Gastroesophageal sphincter (tissue), 4 donors: ENCODE measurements around the gene PDLIM4. TPM values are rescaled to one million over a fixed set of nuclear protein-coding genes. Genes with fewer than 3 reads are reported as not detected.

ENCODE experiments used
- ATAC-seq: fragments of 150-250 bp; one replicate; pipeline ENCODE4 v1.9.1; 2016; ENCODE audit warnings: mild to moderate bottlenecking, moderate library complexity
- H3K27ac ChIP-seq, 4 donors: fragments of 200-600 bp; sonication (generic) in 3 of 4; 1 replicate in 3 of 4; 2 replicates in 1 of 4; pipeline ENCODE4 v1.5.1; 2016 to 2019
- H3K27me3 ChIP-seq: fragments of 200-600 bp; sonication (generic); one replicate; pipeline ENCODE4 v1.5.1; 2019
- H3K36me3 ChIP-seq, 2 donors: fragments of 200-600 bp; sonication (generic); one replicate each; pipeline ENCODE4 v1.5.1; 2019; ENCODE audit warnings: control low read depth in 1 of 2
- H3K4me1 ChIP-seq, 3 donors: fragments of 200-600 bp; sonication (generic); 1 replicate in 2 of 3; 2 replicates in 1 of 3; pipeline ENCODE4 v1.5.1; 2016 to 2019; ENCODE audit warnings: control low read depth in 2 of 3
- H3K4me3 ChIP-seq, 2 donors: fragments of 200-600 bp; sonication (generic); one replicate each; pipeline ENCODE4 v1.5.1; 2019; ENCODE audit warnings: mild to moderate bottlenecking in 1 of 2, moderate library complexity in 1 of 2
- H3K9me3 ChIP-seq, 3 donors: fragments of 200-600 bp; sonication (generic); one replicate each; pipeline ENCODE4 v1.5.1; 2017 to 2019; ENCODE audit warnings: control low read depth in 2 of 3
- EP300 ChIP-seq: sonication (generic); formaldehyde crosslinking; IDR thresholded peaks from one replicate; pipeline ENCODE4 v1.6.1; 2017; ENCODE audit warnings: antibody characterized with exemption, mild to moderate bottlenecking
- POLR2A ChIP-seq, 2 donors: fragments of 450-650 bp; IDR thresholded peaks; one replicate each; pipeline ENCODE4 v1.6.1; 2017; ENCODE audit warnings: antibody characterized with exemption in 2 of 2, mild to moderate bottlenecking in 2 of 2, moderate library complexity in 1 of 2
- POLR2AphosphoS5 ChIP-seq: sonication (generic); formaldehyde crosslinking; IDR thresholded peaks from one replicate; pipeline ENCODE4 v1.6.1; 2017; ENCODE audit warnings: antibody characterized with exemption
- WGBS, 2 donors: methylation state at CpG; one replicate each; pipeline ENCODE4 v1.1.5; 2018; ENCODE audit warnings: low coverage in 1 of 2; 5-methylcytosine and 5-hydroxymethylcytosine counted together
- total RNA-seq, 4 donors: library from RNA; depleted of rRNA; stranded (reverse); fragments of >200 nt; gene quantifications; one replicate each; pipeline ENCODE4 v1.1.0, GENCODE V29; 2016
- TF ChIP-seq, protein P1 (sequence below), 4 experiments: fragments of 200-600 bp in 2 of 4; fragments of 450-650 bp in 2 of 4; sonication (generic) in 1 of 4; IDR thresholded peaks; one replicate each; pipeline ENCODE4 v1.5.1; 2017 to 2019; ENCODE audit warnings: antibody characterized with exemption in 4 of 4, mild to moderate bottlenecking in 2 of 4, moderate library complexity in 2 of 4

Gene PDLIM4
- total RNA-seq, 4 donors from 2014 or later: 75.0 to 200 (median 92.7) TPM

DNA sequence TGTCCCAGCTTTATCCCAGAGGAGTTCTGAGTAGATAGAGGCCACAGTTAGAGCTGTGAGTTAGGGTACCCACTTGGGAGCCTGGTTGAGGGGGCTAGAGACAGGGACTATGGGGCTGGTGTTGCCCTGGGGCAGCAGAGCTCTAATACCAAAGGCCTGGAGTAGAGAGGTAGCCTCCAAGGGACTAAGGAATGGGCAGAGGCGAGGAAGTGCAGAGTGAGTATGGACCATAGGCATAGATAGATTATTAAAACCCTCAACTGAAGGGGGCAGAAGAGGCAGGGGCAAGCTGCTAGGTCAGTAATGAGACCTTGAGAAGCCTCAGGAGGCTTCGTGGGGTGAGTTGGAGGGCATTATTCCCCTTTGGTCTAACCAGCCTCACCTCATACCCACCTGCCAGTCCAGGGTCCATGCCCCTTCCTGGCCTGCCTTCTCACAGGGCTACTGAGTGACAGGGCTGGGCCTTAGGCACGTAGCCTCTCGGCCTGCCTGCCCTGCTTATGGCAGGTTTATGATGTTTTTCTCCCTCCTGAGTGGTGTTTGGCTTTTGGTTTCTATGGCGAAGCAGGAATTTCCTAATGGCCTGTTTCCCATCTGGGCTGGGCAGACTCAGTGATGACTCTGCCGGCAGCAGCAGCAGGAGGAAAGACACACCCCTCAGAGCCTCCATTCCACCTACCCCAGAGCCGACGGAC, 8.0 kb downstream of the PDLIM4 start:
- WGBS, 2 donors: 19 to 38% methylated on average over 2 to 4 of the region's 8 CpGs
- Histone ChIP-seq H3K36me3 (peaks cover 0 to 63% of the 10 kb centered on the region in 2 donors), H3K9me3 (no peaks in the 10 kb centered on the region), H3K27me3 (no peaks in the 10 kb centered on the region), H3K4me3 (no peak overlapping the region), H3K27ac (peak overlapping the region; percentile 76 to 99 (median 98)), H3K4me1 (peaks cover 4 to 100% (median 67%) of the 10 kb centered on the region in 3 donors)
- TF ChIP-seq POLR2A (IDR thresholded peaks at IDR 0.05): peak in 1 of 2 donors; percentile 52
- TF ChIP-seq POLR2AphosphoS5: peak; percentile 90
- TF ChIP-seq, protein P1, sequence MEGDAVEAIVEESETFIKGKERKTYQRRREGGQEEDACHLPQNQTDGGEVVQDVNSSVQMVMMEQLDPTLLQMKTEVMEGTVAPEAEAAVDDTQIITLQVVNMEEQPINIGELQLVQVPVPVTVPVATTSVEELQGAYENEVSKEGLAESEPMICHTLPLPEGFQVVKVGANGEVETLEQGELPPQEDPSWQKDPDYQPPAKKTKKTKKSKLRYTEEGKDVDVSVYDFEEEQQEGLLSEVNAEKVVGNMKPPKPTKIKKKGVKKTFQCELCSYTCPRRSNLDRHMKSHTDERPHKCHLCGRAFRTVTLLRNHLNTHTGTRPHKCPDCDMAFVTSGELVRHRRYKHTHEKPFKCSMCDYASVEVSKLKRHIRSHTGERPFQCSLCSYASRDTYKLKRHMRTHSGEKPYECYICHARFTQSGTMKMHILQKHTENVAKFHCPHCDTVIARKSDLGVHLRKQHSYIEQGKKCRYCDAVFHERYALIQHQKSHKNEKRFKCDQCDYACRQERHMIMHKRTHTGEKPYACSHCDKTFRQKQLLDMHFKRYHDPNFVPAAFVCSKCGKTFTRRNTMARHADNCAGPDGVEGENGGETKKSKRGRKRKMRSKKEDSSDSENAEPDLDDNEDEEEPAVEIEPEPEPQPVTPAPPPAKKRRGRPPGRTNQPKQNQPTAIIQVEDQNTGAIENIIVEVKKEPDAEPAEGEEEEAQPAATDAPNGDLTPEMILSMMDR (IDR thresholded peaks at IDR 0.05): no peak
- ATAC-seq: peak; percentile 88

DNA sequence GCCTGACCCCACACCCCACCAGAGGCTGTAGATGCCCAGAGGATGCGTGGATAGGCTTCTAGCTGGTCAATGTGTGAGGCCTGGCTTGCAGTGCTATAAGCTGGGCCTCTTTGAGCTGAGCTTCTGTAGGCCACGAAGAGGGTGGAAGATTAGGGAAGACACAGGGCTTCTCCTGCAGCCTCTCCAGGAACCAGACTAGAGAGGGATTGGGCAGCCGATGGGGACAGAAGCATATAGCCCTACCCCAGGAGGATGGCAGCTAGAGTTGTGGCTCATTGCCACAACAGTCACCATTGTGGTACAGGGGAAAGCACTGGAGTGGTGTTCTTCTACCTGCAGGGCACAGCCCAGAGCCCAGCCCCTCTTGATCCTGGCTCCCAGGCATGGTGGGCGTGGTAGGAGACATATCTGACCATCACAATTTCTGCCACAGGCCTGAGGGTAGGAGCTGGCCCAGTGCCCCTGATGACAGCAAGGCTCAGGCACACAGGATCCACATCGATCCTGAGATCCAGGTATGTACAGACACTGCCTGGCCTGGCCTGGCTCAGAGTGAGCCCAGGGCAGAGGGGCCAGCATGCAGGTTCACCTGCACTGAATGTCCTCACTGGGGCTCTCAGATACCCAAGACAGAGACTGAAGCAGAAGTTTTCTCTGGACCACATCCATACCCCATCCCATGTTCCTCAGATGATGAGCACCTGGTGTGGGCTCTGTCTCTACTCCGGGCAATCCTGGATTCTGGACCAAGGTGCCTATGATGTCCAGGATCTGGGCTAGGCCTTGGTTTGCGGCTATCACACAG, 8.7 kb downstream of the PDLIM4 start:
- Histone ChIP-seq H3K36me3 (peaks cover 0 to 71% of the 10 kb centered on the region in 2 donors), H3K27me3 (no peaks in the 10 kb centered on the region), H3K9me3 (no peaks in the 10 kb centered on the region), H3K4me3 (no peak overlapping the region), H3K4me1 (peaks cover 0 to 99% (median 60%) of the 10 kb centered on the region in 3 donors), H3K27ac (peak overlapping the region; percentile 76 to 99 (median 98))
- WGBS, 2 donors: 56% methylated on average over 3 of the region's 7 CpGs; no CpG with 5 or more reads in 1 of the 2 donors
- no peak for ATAC-seq
- TF ChIP-seq, protein P1 (IDR thresholded peaks at IDR 0.05): no peak
- TF ChIP-seq POLR2A (IDR thresholded peaks at IDR 0.05) (no peak), POLR2AphosphoS5 (no peak), EP300 (no peak)

DNA sequence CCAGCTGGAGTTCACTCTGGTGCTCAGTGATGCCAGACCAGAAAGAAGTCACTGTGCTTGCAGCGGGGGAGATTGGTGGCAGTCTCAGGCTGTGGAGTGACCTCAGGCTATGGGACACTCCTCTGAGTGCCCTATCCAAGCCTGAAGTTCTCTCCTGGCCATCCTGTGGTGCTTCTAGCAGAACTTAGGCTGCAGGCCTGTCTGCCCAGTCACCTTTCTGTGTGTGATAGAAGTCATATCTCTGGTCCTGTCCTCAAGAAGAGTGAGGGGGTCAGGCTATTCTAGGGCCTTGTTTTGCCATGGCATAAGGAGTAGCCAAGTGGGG, 9.3 kb downstream of the PDLIM4 start:
- H3K4me3 ChIP-seq: no peak overlapping the region
- peaks cover 0 to 93% (median 54%) of the 10 kb centered on the region in 3 donors for H3K4me1 ChIP-seq
- TF ChIP-seq POLR2AphosphoS5 (peak; percentile 4), POLR2A (IDR thresholded peaks at IDR 0.05) (no peak)
- H3K36me3 ChIP-seq: peaks cover 0 to 76% of the 10 kb centered on the region in 2 donors
- no peaks in the 10 kb centered on the region for H3K27me3 ChIP-seq
- peak overlapping the region in 3 of 4 donors; percentile 98 to 99 (median 98) for H3K27ac ChIP-seq
- no CpG with 5 or more reads among the region's 1 CpG for WGBS, 2 donors
- ATAC-seq: no peak
- H3K9me3 ChIP-seq: no peaks in the 10 kb centered on the region

DNA sequence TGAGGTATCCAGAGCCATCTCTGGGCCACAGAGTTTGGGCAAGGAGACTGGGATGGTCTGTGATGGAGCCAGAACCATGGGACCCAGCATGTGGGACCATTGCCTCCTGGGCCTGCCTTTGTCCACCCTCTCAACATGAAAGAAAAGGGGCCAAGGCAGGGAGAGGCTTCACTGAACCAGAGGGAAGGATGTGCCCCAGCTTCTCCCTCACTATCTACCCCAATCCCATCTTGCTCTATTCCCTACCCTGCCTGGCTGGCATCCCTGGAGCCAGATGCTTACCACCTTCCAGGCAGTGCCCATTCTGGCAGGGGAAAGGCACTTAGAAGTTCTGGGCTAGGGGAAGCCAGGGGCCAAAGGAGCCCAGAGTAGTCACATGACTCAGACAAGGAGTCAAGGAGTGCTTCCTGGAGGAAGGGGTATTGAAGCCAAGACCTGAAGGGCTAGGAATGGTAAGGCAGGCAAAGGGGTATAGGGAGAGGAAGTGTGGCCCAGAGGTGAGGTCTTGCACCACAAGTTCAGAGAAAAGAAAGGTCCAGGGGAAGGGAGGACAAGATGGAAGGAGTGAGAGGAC, 9.8 kb downstream of the PDLIM4 start:
- Histone ChIP-seq H3K36me3 (peaks cover 0 to 77% of the 10 kb centered on the region in 2 donors), H3K4me1 (peaks cover 0 to 89% (median 51%) of the 10 kb centered on the region in 3 donors)

More for the DNA sequence above, 9.8 kb downstream of the PDLIM4 start:
- no peak for ATAC-seq
- peak overlapping the region in 3 of 4 donors; percentile 98 to 99 (median 98) for H3K27ac ChIP-seq
- H3K27me3 ChIP-seq: no peaks in the 10 kb centered on the region
- H3K4me3 ChIP-seq: no peak overlapping the region
- H3K9me3 ChIP-seq: no peaks in the 10 kb centered on the region
- TF ChIP-seq, protein P1 (IDR thresholded peaks at IDR 0.05): no peak
- TF ChIP-seq EP300 (no peak), POLR2AphosphoS5 (no peak), POLR2A (IDR thresholded peaks at IDR 0.05) (no peak)
